SK-N-SH treated with all-trans-retinoic acid at 6 μM for 48 hours (cell line): ENCODE measurements around the gene ANTXR2.

ENCODE experiments used
- ISL1 ChIP-seq: fragments of 250-450 bp; sonication (Bioruptor Pico); IDR thresholded peaks from 2 replicates; pipeline ENCODE4 v2.1.2; 2022; ENCODE audit warnings: mild to moderate bottlenecking, moderate library complexity
- RARB ChIP-seq: fragments of 250-450 bp; sonication (Bioruptor Pico); IDR thresholded peaks from 2 replicates; pipeline ENCODE4 v1.8.0; 2021; ENCODE audit warnings: mild to moderate bottlenecking, moderate library complexity
- SNAI2 ChIP-seq: fragments of 250-450 bp; sonication (Bioruptor Pico); IDR thresholded peaks from 2 replicates; pipeline ENCODE4 v1.5.0; 2020; ENCODE audit warnings: mild to moderate bottlenecking, moderate library complexity
- TOX ChIP-seq: fragments of 250-450 bp; sonication (Bioruptor Pico); IDR thresholded peaks from 2 replicates; pipeline ENCODE4 v1.8.0; 2021; ENCODE audit warnings: mild to moderate bottlenecking, moderate library complexity, borderline replicate concordance
- ZNF70 ChIP-seq: fragments of 450-650 bp; formaldehyde crosslinking; IDR thresholded peaks from 2 replicates; pipeline ENCODE4 v1.5.0; 2020; ENCODE audit warnings: mild to moderate bottlenecking, moderate library complexity
- TF ChIP-seq, protein P1 (sequence below): fragments of 250-450 bp; sonication (Bioruptor Pico); IDR thresholded peaks from 2 replicates; pipeline ENCODE4 v1.8.0; 2020; ENCODE audit warnings: mild to moderate bottlenecking, moderate library complexity, borderline replicate concordance
- TF ChIP-seq, protein P2 (sequence below): fragments of 250-450 bp; sonication (Bioruptor Pico); IDR thresholded peaks from 2 replicates; pipeline ENCODE4 v1.5.1; 2021; ENCODE audit warnings: mild to moderate bottlenecking, moderate library complexity
- TF ChIP-seq, protein P3 (sequence below): fragments of 250-450 bp; sonication (Bioruptor Pico); IDR thresholded peaks from 2 replicates; pipeline ENCODE4 v1.5.1; 2020; ENCODE audit warnings: low read depth, mild to moderate bottlenecking, moderate library complexity

DNA sequence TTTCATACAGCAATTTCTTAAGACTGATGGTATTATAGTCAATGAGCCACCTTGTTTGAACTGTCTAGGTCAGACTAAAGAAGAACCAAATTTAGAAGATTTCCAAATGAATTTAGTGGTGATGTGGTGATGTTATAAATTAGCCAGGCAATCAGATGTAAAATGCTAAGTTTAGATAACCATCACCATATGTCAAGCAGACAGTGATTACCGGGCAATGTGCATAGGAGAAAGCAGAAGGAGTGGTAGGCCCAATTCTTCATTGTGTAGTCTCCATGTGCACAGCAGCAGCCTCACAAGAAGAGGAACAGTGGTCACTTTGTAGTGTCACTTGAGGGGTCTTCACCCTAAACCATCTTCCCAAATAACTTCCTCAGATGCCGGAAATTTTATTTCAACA, 198.8 kb downstream of the ANTXR2 start:
- TF ChIP-seq, protein P1, sequence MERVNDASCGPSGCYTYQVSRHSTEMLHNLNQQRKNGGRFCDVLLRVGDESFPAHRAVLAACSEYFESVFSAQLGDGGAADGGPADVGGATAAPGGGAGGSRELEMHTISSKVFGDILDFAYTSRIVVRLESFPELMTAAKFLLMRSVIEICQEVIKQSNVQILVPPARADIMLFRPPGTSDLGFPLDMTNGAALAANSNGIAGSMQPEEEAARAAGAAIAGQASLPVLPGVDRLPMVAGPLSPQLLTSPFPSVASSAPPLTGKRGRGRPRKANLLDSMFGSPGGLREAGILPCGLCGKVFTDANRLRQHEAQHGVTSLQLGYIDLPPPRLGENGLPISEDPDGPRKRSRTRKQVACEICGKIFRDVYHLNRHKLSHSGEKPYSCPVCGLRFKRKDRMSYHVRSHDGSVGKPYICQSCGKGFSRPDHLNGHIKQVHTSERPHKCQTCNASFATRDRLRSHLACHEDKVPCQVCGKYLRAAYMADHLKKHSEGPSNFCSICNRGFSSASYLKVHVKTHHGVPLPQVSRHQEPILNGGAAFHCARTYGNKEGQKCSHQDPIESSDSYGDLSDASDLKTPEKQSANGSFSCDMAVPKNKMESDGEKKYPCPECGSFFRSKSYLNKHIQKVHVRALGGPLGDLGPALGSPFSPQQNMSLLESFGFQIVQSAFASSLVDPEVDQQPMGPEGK (CRISPR knock-in tag): no peak
- no peak for TF ChIP-seq RARB (CRISPR knock-in tag)
- no peak for TF ChIP-seq ZNF70 (CRISPR knock-in tag)
- TF ChIP-seq ISL1 (CRISPR knock-in tag): no peak
- TF ChIP-seq, protein P2, sequence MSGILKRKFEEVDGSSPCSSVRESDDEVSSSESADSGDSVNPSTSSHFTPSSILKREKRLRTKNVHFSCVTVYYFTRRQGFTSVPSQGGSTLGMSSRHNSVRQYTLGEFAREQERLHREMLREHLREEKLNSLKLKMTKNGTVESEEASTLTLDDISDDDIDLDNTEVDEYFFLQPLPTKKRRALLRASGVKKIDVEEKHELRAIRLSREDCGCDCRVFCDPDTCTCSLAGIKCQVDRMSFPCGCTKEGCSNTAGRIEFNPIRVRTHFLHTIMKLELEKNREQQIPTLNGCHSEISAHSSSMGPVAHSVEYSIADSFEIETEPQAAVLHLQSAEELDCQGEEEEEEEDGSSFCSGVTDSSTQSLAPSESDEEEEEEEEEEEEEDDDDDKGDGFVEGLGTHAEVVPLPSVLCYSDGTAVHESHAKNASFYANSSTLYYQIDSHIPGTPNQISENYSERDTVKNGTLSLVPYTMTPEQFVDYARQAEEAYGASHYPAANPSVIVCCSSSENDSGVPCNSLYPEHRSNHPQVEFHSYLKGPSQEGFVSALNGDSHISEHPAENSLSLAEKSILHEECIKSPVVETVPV (CRISPR knock-in tag): no peak
- TF ChIP-seq, protein P3, sequence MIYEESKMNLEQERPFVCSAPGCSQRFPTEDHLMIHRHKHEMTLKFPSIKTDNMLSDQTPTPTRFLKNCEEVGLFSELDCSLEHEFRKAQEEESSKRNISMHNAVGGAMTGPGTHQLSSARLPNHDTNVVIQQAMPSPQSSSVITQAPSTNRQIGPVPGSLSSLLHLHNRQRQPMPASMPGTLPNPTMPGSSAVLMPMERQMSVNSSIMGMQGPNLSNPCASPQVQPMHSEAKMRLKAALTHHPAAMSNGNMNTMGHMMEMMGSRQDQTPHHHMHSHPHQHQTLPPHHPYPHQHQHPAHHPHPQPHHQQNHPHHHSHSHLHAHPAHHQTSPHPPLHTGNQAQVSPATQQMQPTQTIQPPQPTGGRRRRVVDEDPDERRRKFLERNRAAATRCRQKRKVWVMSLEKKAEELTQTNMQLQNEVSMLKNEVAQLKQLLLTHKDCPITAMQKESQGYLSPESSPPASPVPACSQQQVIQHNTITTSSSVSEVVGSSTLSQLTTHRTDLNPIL (CRISPR knock-in tag): no peak
- TF ChIP-seq TOX: no peak
- TF ChIP-seq SNAI2 (CRISPR knock-in tag): no peak
